ENCODE measurements around the gene APH1B.

APH1B gene

DNA sequence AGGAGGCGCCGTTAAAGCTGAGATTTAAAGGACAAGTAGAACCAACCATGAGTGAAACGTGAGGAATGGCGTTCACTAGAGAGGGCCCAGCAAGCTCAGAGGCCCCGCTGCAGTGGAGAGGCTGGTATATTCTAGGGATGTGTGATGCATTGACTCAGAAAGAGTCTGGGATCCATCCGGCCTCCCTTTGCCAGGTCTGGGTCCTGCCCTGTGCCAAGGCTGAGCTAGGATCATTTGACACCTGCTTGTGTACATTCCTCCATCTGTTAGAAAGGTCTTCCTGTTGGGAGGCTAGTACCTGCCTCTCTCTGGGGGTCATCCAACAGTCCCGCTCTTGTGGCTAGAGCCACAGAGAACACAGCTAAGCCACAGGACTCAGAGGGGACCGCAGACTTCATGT, 75.9 kb downstream of the APH1B start:
- peaks cover 10 to 23% (median 16%) of the 10 kb centered on the region in 10 experiments for H3K4me1 ChIP-seq
- H4K20me1 ChIP-seq = no peaks in the 10 kb centered on the region
- TF ChIP-seq Cebpa-rat (IDR thresholded peaks at IDR 0.05) = no peak
- no peak overlapping the region for H3K9ac ChIP-seq
- no peak overlapping the region for H3K27ac ChIP-seq
- H3K4me3 ChIP-seq = no peak overlapping the region
- no peaks in the 10 kb centered on the region for H3K27me3 ChIP-seq
- H3K4me2 ChIP-seq = no peak overlapping the region
- H3K9me3 ChIP-seq (replicated peaks in 1 of 11) = no peaks in the 10 kb centered on the region
- no peaks in the 10 kb centered on the region for H3K36me3 ChIP-seq

- H3K9ac ChIP-seq = no peak overlapping the region
- H3K4me1 ChIP-seq = peaks cover 4 to 17% (median 9%) of the 10 kb centered on the region in 10 experiments
- H3K36me3 ChIP-seq = no peaks in the 10 kb centered on the region
- H3K9me3 ChIP-seq (replicated peaks in 1 of 11) = no peaks in the 10 kb centered on the region
- H3K27ac ChIP-seq = no peak overlapping the region
- H4K20me1 ChIP-seq = no peaks in the 10 kb centered on the region
- TF ChIP-seq Cebpa-rat (IDR thresholded peaks at IDR 0.05) = no peak
- H3K4me3 ChIP-seq = no peak overlapping the region
- no peaks in the 10 kb centered on the region for H3K27me3 ChIP-seq
- H3K4me2 ChIP-seq = no peak overlapping the region
Observed at GRCh38 chr15:63353887-63354286, 76.5 kb downstream of the APH1B start.

GRCh38 chr15:63354821-63355650, 77.6 kb downstream of the APH1B start:
- Histone ChIP-seq H3K9me3 (replicated peaks in 1 of 11) (no peaks in the 10 kb centered on the region), H3K27ac (no peak overlapping the region), H3K4me1 (peaks cover 0 to 11% (median 3%) of the 10 kb centered on the region in 10 experiments; a peak in 7 of 20 replicates), H3K4me3 (no peak overlapping the region), H3K27me3 (no peaks in the 10 kb centered on the region), H4K20me1 (no peaks in the 10 kb centered on the region), H3K36me3 (no peaks in the 10 kb centered on the region), H3K4me2 (peak overlapping the region in 6 of 11 experiments; percentile 3 to 33 (median 10); a peak in 4 of 22 replicates), H3K9ac (no peak overlapping the region)
- TF ChIP-seq Cebpa-rat (IDR thresholded peaks at IDR 0.05) = no peak

GRCh38 chr15:63357061-63357460, 79.7 kb downstream of the APH1B start:
- H3K9me3 ChIP-seq (replicated peaks in 1 of 11) = no peaks in the 10 kb centered on the region
- no peak for TF ChIP-seq Cebpa-rat (IDR thresholded peaks at IDR 0.05)
- H3K27ac ChIP-seq = no peak overlapping the region
- no peak overlapping the region for H3K9ac ChIP-seq
- H3K27me3 ChIP-seq = no peaks in the 10 kb centered on the region
- H3K4me1 ChIP-seq = peaks cover 0 to 18% (median 10%) of the 10 kb centered on the region in 10 experiments; a peak in 15 of 20 replicates
- no peaks in the 10 kb centered on the region for H4K20me1 ChIP-seq
- no peak overlapping the region for H3K4me3 ChIP-seq
- H3K36me3 ChIP-seq = no peaks in the 10 kb centered on the region
- H3K4me2 ChIP-seq = no peak overlapping the region

DNA sequence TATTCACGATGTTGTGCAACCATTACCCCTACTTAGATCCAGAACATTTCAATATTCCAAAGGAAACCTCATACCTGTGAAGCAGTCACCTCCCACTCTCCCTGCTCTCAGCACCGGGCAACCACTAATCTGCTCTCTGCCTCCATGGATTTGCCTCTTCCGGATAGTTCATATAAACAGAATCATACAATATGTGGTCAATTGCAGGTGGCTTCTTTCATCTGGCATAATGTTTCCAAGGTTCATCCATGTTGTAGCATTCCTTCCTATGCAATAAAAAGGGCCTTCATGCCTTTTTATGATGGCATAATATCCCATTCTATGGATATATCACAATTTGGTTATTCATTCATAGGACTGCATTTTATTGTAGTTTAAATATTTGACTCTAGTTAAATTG, 80.3 kb downstream of the APH1B start:
- H3K9me3 ChIP-seq (replicated peaks in 1 of 11) = no peaks in the 10 kb centered on the region
- no peak overlapping the region for H3K27ac ChIP-seq
- TF ChIP-seq Cebpa-rat (IDR thresholded peaks at IDR 0.05) = no peak
- H3K9ac ChIP-seq = no peak overlapping the region
- H3K36me3 ChIP-seq = no peaks in the 10 kb centered on the region
- H4K20me1 ChIP-seq = no peaks in the 10 kb centered on the region; a peak in 1 of 22 replicates
- no peak overlapping the region for H3K4me3 ChIP-seq
- H3K4me1 ChIP-seq = peaks cover 2 to 25% (median 17%) of the 10 kb centered on the region in 10 experiments
- H3K4me2 ChIP-seq = no peak overlapping the region
- no peaks in the 10 kb centered on the region for H3K27me3 ChIP-seq

DNA sequence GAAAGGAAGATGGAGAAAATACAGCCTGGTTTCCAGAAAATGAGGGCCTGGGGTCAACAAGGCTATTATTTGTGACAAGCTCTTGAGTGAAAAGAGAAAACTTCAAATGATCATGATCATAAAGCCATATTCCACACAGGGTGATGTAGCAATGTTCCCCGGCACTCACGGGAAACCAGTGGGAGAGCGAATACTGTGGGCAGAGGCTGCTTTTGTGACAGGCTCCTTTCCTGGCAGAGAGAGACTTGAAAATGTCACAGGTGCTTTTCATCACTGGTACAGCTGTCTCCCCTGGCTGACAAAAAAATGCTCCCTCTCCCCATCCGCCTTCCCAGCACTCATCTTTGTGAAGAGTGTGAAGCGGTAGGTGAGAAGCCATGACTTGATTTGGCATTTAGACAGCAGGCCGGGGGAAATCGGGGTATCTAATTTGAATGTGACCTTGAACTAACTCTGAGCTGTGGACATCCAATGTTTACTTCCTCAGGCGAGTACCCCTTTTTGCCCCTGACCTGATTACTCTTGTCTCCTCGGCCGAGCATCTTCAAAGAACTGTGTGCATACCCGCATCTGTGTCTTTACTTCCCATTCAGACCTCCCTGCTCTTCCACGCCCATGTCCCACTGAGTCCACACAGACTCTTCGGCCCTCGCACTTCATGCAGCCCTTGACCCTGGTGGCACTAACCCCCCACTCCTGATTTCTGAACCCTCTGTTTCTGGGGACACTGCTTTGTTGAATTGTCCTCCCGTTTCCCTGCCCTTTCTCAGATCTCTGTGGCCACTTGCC, 81.0 kb downstream of the APH1B start:
- Histone ChIP-seq H3K4me2 (no peak overlapping the region), H3K9ac (no peak overlapping the region), H3K36me3 (no peaks in the 10 kb centered on the region), H4K20me1 (no peaks in the 10 kb centered on the region; a peak in 1 of 22 replicates), H3K27ac (no peak overlapping the region), H3K4me3 (no peak overlapping the region), H3K27me3 (no peaks in the 10 kb centered on the region), H3K9me3 (replicated peaks in 1 of 11) (no peaks in the 10 kb centered on the region), H3K4me1 (peaks cover 10 to 32% (median 22%) of the 10 kb centered on the region in 10 experiments)
- TF ChIP-seq Cebpa-rat (IDR thresholded peaks at IDR 0.05) = no peak

All from BLaER1 treated with 17β-estradiol and CSF1 and Interleukin-3, amounts not matched to agents 10 nM and 100 nM (cell line).